T follicular helper cell (primary cell): ENCODE measurements around the gene PDE8A.
"Not testable (repeated sequence)": the region's sequence is repeated elsewhere in the genome, so short reads cannot be mapped to it uniquely, and the experiment has no call there.

Experiments used
- DNase-seq: peaks from one replicate; pipeline ENCODE4 v3.0.0-alpha.2; 2020; ENCODE audit warnings: low read depth

PDE8A gene

DNA sequence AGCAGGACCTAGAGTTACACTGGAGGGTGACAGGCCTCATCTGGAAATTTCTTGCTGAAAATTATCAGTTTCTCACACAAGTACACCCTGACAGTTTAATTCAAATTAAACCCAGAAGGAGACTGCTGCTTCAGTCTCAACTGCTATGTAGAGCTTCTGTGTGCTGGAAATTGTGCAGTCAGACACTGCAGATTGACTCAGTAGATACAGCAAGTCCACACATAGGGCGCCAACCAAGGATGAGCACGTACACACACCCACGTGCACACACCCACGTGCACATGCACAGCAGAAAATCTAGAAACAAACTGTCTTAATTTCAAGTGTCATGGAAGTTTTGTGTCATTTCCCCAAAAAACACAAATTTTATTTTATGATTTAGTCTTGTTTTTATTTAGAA, 192.9 kb downstream of the PDE8A start:
- no peak for DNase-seq

- DNase-seq = not testable (repeated sequence)
Measured at GRCh38 chr15:85177042-85177515, 195.4 kb downstream of the PDE8A start.

DNA sequence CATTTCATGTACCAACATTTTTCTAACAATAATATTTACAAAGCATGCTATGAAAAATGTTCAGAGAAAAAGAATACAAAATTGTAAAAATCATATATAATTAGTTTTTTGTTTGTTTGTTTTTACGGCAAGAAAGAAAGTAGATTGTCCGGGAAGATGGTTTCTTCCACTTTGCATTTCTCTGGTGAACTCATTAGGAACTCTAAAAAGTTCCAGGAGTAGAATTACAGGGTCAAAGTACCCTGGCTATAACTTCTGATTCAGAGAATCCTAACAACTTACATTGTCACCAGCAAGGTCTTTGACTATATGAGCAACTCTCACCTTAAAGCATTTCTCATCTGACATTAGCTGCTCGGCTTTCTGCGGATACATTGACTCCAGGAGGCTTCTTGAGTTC, 196.7 kb downstream of the PDE8A start:
- DNase-seq = no peak

GRCh38 chr15:85179700-85180099, 198.0 kb downstream of the PDE8A start:
- DNase-seq = no peak

DNA sequence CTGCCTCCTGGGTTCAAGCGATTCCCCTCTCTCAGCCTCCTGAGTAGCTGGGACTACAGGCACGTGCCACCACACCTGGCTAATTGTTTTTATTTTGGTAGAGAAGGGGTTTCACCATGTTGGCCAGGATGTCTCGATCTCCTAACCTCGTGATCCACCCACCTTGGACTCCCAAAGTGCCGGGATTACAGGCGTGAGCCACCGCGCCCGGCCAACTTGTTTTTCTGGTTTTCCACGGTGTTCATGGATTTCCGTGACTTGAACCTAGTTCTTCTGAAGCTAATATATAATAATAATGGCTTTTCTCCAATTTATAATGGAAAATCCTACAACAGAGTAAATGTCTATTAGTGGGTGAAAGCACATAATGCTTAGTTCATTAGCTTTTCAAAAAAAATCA, 203.7 kb downstream of the PDE8A start:
- not testable (repeated sequence) for DNase-seq

DNA sequence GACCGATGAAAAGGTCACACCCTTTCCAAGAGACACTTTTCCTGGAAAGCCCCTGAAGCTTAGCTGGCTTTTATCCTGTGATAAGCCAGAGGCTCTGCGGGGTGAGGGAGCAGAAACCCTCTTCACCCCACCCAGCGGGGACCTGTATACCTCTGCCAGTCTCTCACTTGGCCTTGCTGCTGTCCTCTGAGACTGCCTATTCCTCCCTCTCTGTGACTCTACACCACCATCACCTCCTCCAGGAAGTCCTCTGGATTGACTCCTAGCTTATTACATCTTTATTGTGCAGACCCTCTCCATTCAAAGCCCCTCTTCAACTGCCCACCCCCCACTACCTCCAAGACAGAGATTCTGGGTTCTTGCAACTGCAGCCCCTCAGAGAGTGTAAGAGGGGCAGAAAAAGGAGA, 206.5 kb downstream of the PDE8A start:
- DNase-seq = not testable (repeated sequence)
